Adrenal gland (tissue), 5 donors: ENCODE measurements around the gene ATP9A.

ENCODE experiments used
- POLR2A ChIP-seq, 2 donors: fragments of 450-650 bp; IDR thresholded peaks; one replicate each; pipeline ENCODE4 v1.6.1; 2017; ENCODE audit warnings: antibody characterized with exemption in 2 of 2, mild to moderate bottlenecking in 2 of 2, moderate library complexity in 1 of 2
- TF ChIP-seq, protein P1 (sequence below), 6 experiments: fragments of 450-650 bp in 4 of 6; fragments of 200-600 bp in 2 of 6; sonication (generic) in 1 of 6; IDR thresholded peaks; 1 replicate in 5 of 6; 2 replicates in 1 of 6; pipeline versions ENCODE4 v1.5.1 to v1.8.0; 2016 to 2021; ENCODE audit warnings: antibody characterized with exemption in 6 of 6, mild to moderate bottlenecking in 2 of 6, moderate library complexity in 1 of 6
- donor health status: DM: no; HTN: no; CAD: no.

DNA sequence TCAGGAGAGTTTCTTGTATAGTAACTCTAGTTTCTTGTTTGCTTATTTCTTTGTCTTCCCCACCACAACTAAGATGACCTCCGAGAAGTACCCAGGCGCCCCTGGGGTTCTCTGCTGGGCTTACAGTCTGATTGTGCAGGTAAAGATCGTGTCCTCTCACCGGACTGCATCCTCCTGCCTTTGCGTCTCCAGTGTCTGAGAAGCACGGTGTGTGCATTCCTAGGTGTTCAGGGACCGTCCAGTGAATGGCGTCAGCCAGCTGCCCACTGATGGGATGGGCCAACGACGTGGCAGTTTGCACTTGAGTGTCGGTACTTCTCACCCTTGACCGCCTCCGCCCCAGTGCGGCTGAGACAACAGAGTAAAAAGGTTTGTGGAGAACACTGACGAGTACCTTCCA lies 169.6 kb downstream of the ATP9A start:
- TF ChIP-seq, protein P1, sequence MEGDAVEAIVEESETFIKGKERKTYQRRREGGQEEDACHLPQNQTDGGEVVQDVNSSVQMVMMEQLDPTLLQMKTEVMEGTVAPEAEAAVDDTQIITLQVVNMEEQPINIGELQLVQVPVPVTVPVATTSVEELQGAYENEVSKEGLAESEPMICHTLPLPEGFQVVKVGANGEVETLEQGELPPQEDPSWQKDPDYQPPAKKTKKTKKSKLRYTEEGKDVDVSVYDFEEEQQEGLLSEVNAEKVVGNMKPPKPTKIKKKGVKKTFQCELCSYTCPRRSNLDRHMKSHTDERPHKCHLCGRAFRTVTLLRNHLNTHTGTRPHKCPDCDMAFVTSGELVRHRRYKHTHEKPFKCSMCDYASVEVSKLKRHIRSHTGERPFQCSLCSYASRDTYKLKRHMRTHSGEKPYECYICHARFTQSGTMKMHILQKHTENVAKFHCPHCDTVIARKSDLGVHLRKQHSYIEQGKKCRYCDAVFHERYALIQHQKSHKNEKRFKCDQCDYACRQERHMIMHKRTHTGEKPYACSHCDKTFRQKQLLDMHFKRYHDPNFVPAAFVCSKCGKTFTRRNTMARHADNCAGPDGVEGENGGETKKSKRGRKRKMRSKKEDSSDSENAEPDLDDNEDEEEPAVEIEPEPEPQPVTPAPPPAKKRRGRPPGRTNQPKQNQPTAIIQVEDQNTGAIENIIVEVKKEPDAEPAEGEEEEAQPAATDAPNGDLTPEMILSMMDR (IDR thresholded peaks at IDR 0.05), result no peak
- TF ChIP-seq POLR2A (IDR thresholded peaks at IDR 0.05), result no peak
